Measurements from ENCODE around the gene ERBIN. TPM values are rescaled to one million over a fixed set of nuclear protein-coding genes. Genes with fewer than 3 reads are reported as not detected.

ERBIN gene
- total RNA-seq, 1 experiment from 2014 or later: 143 TPM

DNA sequence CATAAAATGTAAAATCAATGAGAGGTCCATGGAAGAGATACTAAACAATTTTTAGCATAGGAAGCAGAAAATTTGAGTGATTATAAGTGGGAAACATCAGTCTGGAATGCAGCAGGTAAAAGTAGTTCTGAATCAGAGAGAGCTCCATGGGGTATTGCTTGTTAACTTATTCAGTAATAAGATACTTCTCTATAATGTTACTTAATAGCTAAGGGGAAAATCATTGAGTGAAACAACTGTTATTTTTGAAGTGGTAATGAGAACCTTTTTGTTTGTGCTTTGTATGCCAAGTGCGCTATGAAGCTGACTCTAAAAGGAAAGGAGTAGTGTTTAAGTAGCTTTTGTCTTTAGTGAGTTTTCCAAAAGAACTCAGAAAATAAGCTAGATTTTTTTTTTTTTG, 95.2 kb downstream of the ERBIN start:
- ChIA-PET POLR2A (ENCODE audit: unreplicated experiment) (interaction anchor here (0.7 kb wide), 1 partner anchor 1183 kb away, joined by 3 read pairs; no protein-coding TSS in a partner anchor), CTCF (interaction anchor here (0.7 kb wide), 1 partner anchor 260 kb away, joined by 3 read pairs; no protein-coding TSS in a partner anchor)
- Histone ChIP-seq H2AFZ (no peak overlapping the region), H3K27me3 (ENCODE audit: insufficient read depth, low read depth) (no peaks in the 10 kb centered on the region), H3K9me3 (ENCODE audit: insufficient read depth, low read depth) (no peaks in the 10 kb centered on the region), H3K4me1 (replicated peaks; ENCODE audit: insufficient read depth) (no peaks in the 10 kb centered on the region), H3K27ac (no peak overlapping the region), H3K79me2 (ENCODE audit: low read depth) (peaks cover 15% of the 10 kb centered on the region; the same call in 1 of the 2 replicates), H3K36me3 (ENCODE audit: low read depth) (peaks cover 40% of the 10 kb centered on the region), H3K4me2 (no peak overlapping the region), H3F3A (ENCODE audit: insufficient read depth, low read depth) (peaks cover 31% of the 10 kb centered on the region), H4K20me1 (ENCODE audit: insufficient read depth) (peaks cover 25% of the 10 kb centered on the region; the same call in 1 of the 2 replicates), H3K4me3 (no peak overlapping the region), H3K9me2 (ENCODE audit: insufficient read depth) (no peaks in the 10 kb centered on the region)
- no TSS peak for BruUV-seq (replicated peaks)
- intact Hi-C loops (cut with micrococcal nuclease; ENCODE audit: unreplicated experiment): no loop called here
- DNase-seq: no peak
- TF ChIP-seq EZH2 (IDR thresholded peaks at IDR 0.05; ENCODE audit: low read depth): no peak
- TF ChIP-seq, protein P1, sequence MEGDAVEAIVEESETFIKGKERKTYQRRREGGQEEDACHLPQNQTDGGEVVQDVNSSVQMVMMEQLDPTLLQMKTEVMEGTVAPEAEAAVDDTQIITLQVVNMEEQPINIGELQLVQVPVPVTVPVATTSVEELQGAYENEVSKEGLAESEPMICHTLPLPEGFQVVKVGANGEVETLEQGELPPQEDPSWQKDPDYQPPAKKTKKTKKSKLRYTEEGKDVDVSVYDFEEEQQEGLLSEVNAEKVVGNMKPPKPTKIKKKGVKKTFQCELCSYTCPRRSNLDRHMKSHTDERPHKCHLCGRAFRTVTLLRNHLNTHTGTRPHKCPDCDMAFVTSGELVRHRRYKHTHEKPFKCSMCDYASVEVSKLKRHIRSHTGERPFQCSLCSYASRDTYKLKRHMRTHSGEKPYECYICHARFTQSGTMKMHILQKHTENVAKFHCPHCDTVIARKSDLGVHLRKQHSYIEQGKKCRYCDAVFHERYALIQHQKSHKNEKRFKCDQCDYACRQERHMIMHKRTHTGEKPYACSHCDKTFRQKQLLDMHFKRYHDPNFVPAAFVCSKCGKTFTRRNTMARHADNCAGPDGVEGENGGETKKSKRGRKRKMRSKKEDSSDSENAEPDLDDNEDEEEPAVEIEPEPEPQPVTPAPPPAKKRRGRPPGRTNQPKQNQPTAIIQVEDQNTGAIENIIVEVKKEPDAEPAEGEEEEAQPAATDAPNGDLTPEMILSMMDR (conservative IDR thresholded peaks at IDR 0.05): no peak

DNA sequence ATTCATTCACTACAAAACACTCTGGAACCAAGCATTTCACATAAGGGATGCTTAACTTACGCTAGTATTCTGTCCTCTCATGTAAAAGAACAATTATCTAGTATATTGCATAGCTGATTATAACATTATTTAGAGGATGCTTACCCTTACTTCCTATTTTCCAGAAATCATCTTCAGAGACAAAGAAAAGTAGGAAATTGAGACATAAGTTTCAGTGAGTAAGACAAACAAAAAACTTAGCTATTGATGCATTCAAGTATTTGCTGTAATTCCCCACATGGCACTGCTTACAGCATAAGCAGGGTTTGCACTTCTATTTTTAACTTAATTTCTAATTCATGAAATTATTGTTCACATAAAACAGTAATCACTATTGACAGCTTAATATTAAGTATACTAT, 112.9 kb downstream of the ERBIN start:
- DNase-seq: no peak
- no peaks in the 10 kb centered on the region for H3K9me3 ChIP-seq (ENCODE audit: insufficient read depth, low read depth)
- no peak overlapping the region for H3K4me2 ChIP-seq
- no peaks in the 10 kb centered on the region for H3K9me2 ChIP-seq (ENCODE audit: insufficient read depth)
- no peaks in the 10 kb centered on the region for H3K4me1 ChIP-seq (replicated peaks; ENCODE audit: insufficient read depth)
- no peak overlapping the region for H2AFZ ChIP-seq
- BruUV-seq (replicated peaks): no TSS peak
- ChIA-PET CTCF (no interaction called here), POLR2A (ENCODE audit: unreplicated experiment) (no interaction called here)
- intact Hi-C loops (cut with micrococcal nuclease; ENCODE audit: unreplicated experiment): loop anchor here (5.0 kb wide), 1 partner anchor 297 kb away; no protein-coding TSS in a partner anchor
- H3F3A ChIP-seq (ENCODE audit: insufficient read depth, low read depth): peaks cover 27% of the 10 kb centered on the region
- TF ChIP-seq, protein P1 (conservative IDR thresholded peaks at IDR 0.05): no peak
- no peak for TF ChIP-seq EZH2 (IDR thresholded peaks at IDR 0.05; ENCODE audit: low read depth)
- peaks cover 47% of the 10 kb centered on the region for H3K36me3 ChIP-seq (ENCODE audit: low read depth)
- no peaks in the 10 kb centered on the region for H3K79me2 ChIP-seq (ENCODE audit: low read depth)
- no peak overlapping the region for H3K4me3 ChIP-seq
- H4K20me1 ChIP-seq (ENCODE audit: insufficient read depth): no peaks in the 10 kb centered on the region
- H3K27ac ChIP-seq: no peak overlapping the region
- no peaks in the 10 kb centered on the region for H3K27me3 ChIP-seq (ENCODE audit: insufficient read depth, low read depth)

DNA sequence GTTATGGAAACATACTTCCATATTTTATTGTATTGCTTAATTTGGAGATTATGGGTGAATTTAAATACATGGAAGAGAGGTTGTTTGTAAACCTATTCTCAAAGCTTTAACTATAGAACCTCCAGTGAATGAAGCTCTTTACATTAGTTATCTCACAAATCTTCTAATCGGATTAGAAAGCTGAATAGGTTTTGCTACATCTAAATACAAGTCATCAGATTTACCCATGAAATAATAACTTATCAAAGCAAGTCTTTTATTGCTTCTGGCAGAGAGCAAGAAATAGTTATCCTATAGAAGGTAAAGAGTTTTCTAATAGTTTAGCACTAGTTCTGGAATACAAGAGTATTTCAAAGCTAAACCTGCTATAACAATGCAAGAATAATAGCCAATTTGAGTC, 113.3 kb downstream of the ERBIN start:
- no TSS peak for BruUV-seq (replicated peaks)
- no peak overlapping the region for H3K27ac ChIP-seq
- H3K9me2 ChIP-seq (ENCODE audit: insufficient read depth): no peaks in the 10 kb centered on the region
- no peak overlapping the region for H3K4me3 ChIP-seq
- H4K20me1 ChIP-seq (ENCODE audit: insufficient read depth): no peaks in the 10 kb centered on the region
- DNase-seq: no peak
- no peaks in the 10 kb centered on the region for H3K27me3 ChIP-seq (ENCODE audit: insufficient read depth, low read depth)
- H3K4me2 ChIP-seq: no peak overlapping the region
- H3F3A ChIP-seq (ENCODE audit: insufficient read depth, low read depth): peaks cover 27% of the 10 kb centered on the region
- H3K4me1 ChIP-seq (replicated peaks; ENCODE audit: insufficient read depth): no peaks in the 10 kb centered on the region
- no peak overlapping the region for H2AFZ ChIP-seq
- H3K79me2 ChIP-seq (ENCODE audit: low read depth): no peaks in the 10 kb centered on the region
- ChIA-PET CTCF (no interaction called here), POLR2A (ENCODE audit: unreplicated experiment) (no interaction called here)
- intact Hi-C loops (cut with micrococcal nuclease; ENCODE audit: unreplicated experiment): loop anchor here (5.0 kb wide), 1 partner anchor 297 kb away; no protein-coding TSS in a partner anchor
- no peaks in the 10 kb centered on the region for H3K9me3 ChIP-seq (ENCODE audit: insufficient read depth, low read depth)
- H3K36me3 ChIP-seq (ENCODE audit: low read depth): peaks cover 48% of the 10 kb centered on the region
- TF ChIP-seq EZH2 (IDR thresholded peaks at IDR 0.05; ENCODE audit: low read depth): no peak
- TF ChIP-seq, protein P1 (conservative IDR thresholded peaks at IDR 0.05): no peak

All from PC-9 (cell line).